Naive B cell (primary cell): ENCODE data around the gene ACSL1. TPM values are rescaled to one million over a fixed set of nuclear protein-coding genes. Genes with fewer than 3 reads are reported as not detected.

Source experiments
- ATAC-seq, 2 donors: fragments of 150-1000 bp; cut with Tn5 transposase; 2 replicates each; pipeline ENCODE4 v1.10.0; 2021; ENCODE audit warnings: low read depth in 2 of 2, mild to moderate bottlenecking in 2 of 2, moderate library complexity in 2 of 2
- DNase-seq: peaks from one replicate; pipeline ENCODE4 v3.0.0; 2022
- H3K27ac Mint-ChIP-seq, 6 donors: one replicate each; pipeline ENCODE4 v1.8.0; 2020 to 2022; ENCODE audit warnings: mild to moderate bottlenecking in 6 of 6, mixed read lengths in 6 of 6, moderate library complexity in 5 of 6, inconsistent platforms in 2 of 6
- H3K27me3 Mint-ChIP-seq, 3 donors: one replicate each; pipeline ENCODE4 v1.8.0; 2021 to 2022; ENCODE audit warnings: mixed read lengths in 3 of 3, mild to moderate bottlenecking in 1 of 3
- H3K36me3 Mint-ChIP-seq, 2 donors: one replicate each; pipeline ENCODE4 v1.8.0; 2020 to 2022; ENCODE audit warnings: mixed read lengths in 2 of 2, inconsistent platforms in 1 of 2, mild to moderate bottlenecking in 1 of 2
- H3K4me1 Mint-ChIP-seq, 3 donors: one replicate each; pipeline ENCODE4 v1.8.0; 2020 to 2022; ENCODE audit warnings: mixed read lengths in 3 of 3, inconsistent platforms in 1 of 3, mild to moderate bottlenecking in 1 of 3, moderate library complexity in 1 of 3
- H3K4me3 Mint-ChIP-seq, 8 donors: one replicate each; pipeline ENCODE4 v1.8.0; 2020 to 2022; ENCODE audit warnings: mild to moderate bottlenecking in 8 of 8, mixed read lengths in 8 of 8, moderate library complexity in 8 of 8, inconsistent platforms in 2 of 8
- H3K9me3 Mint-ChIP-seq, 7 donors: one replicate each; pipeline ENCODE4 v1.8.0; 2020 to 2022; ENCODE audit warnings: mixed read lengths in 7 of 7, mild to moderate bottlenecking in 5 of 7, inconsistent platforms in 2 of 7, moderate library complexity in 1 of 7
- polyA plus RNA-seq, 6 donors: library from polyadenylated mRNA; unstranded; fragments of 300-500 nt; fragmentation: Illumina TruSeq; gene quantifications; one replicate each; pipeline ENCODE4 v1.2.3, GENCODE V29; 2021; ENCODE audit warnings: low read depth in 6 of 6

The ACSL1 gene
- polyA plus RNA-seq = 10 to 100 TPM in 1 of 6 donors, 1 to 10 TPM in 5; 5.0 to 10.1 (median 6.8) TPM

- Mint-ChIP-seq H3K9me3 (peaks cover 0 to 2% (median 0%) of the 10 kb centered on the region in 7 donors), H3K27me3 (no peaks in the 10 kb centered on the region), H3K36me3 (no peaks in the 10 kb centered on the region), H3K4me3 (peak within 1 kb of the TSS; percentile 86 to 96 (median 92)), H3K4me1 (peaks cover 29 to 45% (median 31%) of the 10 kb centered on the region in 3 donors), H3K27ac (peak within 1 kb of the TSS; percentile 89 to 97 (median 96))
- ATAC-seq = peak; percentile 70 to 74
- DNase-seq = peak; percentile 81
Observed at GRCh38 chr4:184825896-184826690, at the start of gene ACSL1. Gene ACSL1, minus strand, starts transcription at chr4:184825968. Its CDS starts 22,454 bp downstream, at chr4:184803514.

- no peaks in the 10 kb centered on the region for H3K27me3 Mint-ChIP-seq
- H3K4me3 Mint-ChIP-seq = no peak overlapping the region
- ATAC-seq (no peak), DNase-seq (no peak)
- no peaks in the 10 kb centered on the region for H3K4me1 Mint-ChIP-seq
- no peaks in the 10 kb centered on the region for H3K9me3 Mint-ChIP-seq
- peaks cover 0 to 4% of the 10 kb centered on the region in 2 donors for H3K36me3 Mint-ChIP-seq
- no peak overlapping the region for H3K27ac Mint-ChIP-seq
Observed at GRCh38 chr4:184873054-184873453, 47.3 kb upstream of the ACSL1 start.

GRCh38 chr4:184870718-184871117 lies 45.0 kb upstream of the ACSL1 start:
- no peak overlapping the region for H3K4me3 Mint-ChIP-seq
- peaks cover 5 to 9% (median 9%) of the 10 kb centered on the region in 3 donors for H3K4me1 Mint-ChIP-seq
- DNase-seq = no peak
- H3K36me3 Mint-ChIP-seq = peaks cover 0 to 8% of the 10 kb centered on the region in 2 donors
- H3K27me3 Mint-ChIP-seq = peaks cover 5 to 10% (median 9%) of the 10 kb centered on the region in 3 donors
- H3K27ac Mint-ChIP-seq = no peak overlapping the region
- H3K9me3 Mint-ChIP-seq = no peaks in the 10 kb centered on the region
- no peak for ATAC-seq

- H3K27ac Mint-ChIP-seq = peak overlapping the region in 1 of 6 donors; percentile 29
- ATAC-seq = no peak
Observed at GRCh38 chr4:184868623-184869022, 42.9 kb upstream of the ACSL1 start.

GRCh38 chr4:184863916-184864315 lies 38.1 kb upstream of the ACSL1 start:
- Mint-ChIP-seq H3K27ac (no peak overlapping the region), H3K9me3 (no peaks in the 10 kb centered on the region), H3K27me3 (peaks cover 5 to 10% (median 9%) of the 10 kb centered on the region in 3 donors), H3K36me3 (peaks cover 0 to 4% of the 10 kb centered on the region in 2 donors), H3K4me3 (no peak overlapping the region), H3K4me1 (peaks cover 5 to 12% (median 9%) of the 10 kb centered on the region in 3 donors)
- no peak for DNase-seq
- no peak for ATAC-seq

More at GRCh38 chr4:184868623-184869022, 42.9 kb upstream of the ACSL1 start:
- Mint-ChIP-seq H3K4me1 (peaks cover 5 to 9% (median 9%) of the 10 kb centered on the region in 3 donors), H3K4me3 (no peak overlapping the region), H3K36me3 (peaks cover 0 to 8% of the 10 kb centered on the region in 2 donors), H3K27me3 (peaks cover 5 to 10% (median 9%) of the 10 kb centered on the region in 3 donors), H3K9me3 (no peaks in the 10 kb centered on the region)
- no peak for DNase-seq

GRCh38 chr4:184861047-184861446 lies 35.3 kb upstream of the ACSL1 start:
- H3K9me3 Mint-ChIP-seq = no peaks in the 10 kb centered on the region
- H3K36me3 Mint-ChIP-seq = no peaks in the 10 kb centered on the region
- no peak overlapping the region for H3K4me3 Mint-ChIP-seq
- ATAC-seq (no peak), DNase-seq (no peak)
- H3K4me1 Mint-ChIP-seq = peaks cover 7 to 14% (median 10%) of the 10 kb centered on the region in 3 donors
- H3K27ac Mint-ChIP-seq = no peak overlapping the region
- no peaks in the 10 kb centered on the region for H3K27me3 Mint-ChIP-seq

- Mint-ChIP-seq H3K9me3 (no peaks in the 10 kb centered on the region), H3K4me3 (no peak overlapping the region), H3K27ac (peak overlapping the region in 1 of 6 donors; percentile 28), H3K36me3 (no peaks in the 10 kb centered on the region), H3K27me3 (no peaks in the 10 kb centered on the region), H3K4me1 (peaks cover 11 to 22% (median 16%) of the 10 kb centered on the region in 3 donors)
- DNase-seq (no peak), ATAC-seq (no peak)
Observed at GRCh38 chr4:184860018-184860779, 34.4 kb upstream of the ACSL1 start.

- DNase-seq (no peak), ATAC-seq (no peak)
- no peaks in the 10 kb centered on the region for H3K36me3 Mint-ChIP-seq
- H3K4me1 Mint-ChIP-seq = peaks cover 22 to 37% (median 32%) of the 10 kb centered on the region in 3 donors
- H3K27me3 Mint-ChIP-seq = no peaks in the 10 kb centered on the region
- H3K9me3 Mint-ChIP-seq = no peaks in the 10 kb centered on the region
- H3K4me3 Mint-ChIP-seq = no peak overlapping the region
- H3K27ac Mint-ChIP-seq = peak overlapping the region in 1 of 6 donors; percentile 39
Observed at GRCh38 chr4:184857441-184858121, 31.8 kb upstream of the ACSL1 start.

- ATAC-seq (peak; percentile 39 to 46), DNase-seq (peak; percentile 31)
- peak overlapping the region in 1 of 8 donors; percentile 66 for H3K4me3 Mint-ChIP-seq
- peak overlapping the region in 2 of 6 donors; percentile 19 to 57 for H3K27ac Mint-ChIP-seq
- H3K4me1 Mint-ChIP-seq = peaks cover 22 to 37% (median 32%) of the 10 kb centered on the region in 3 donors
- no peaks in the 10 kb centered on the region for H3K27me3 Mint-ChIP-seq
- no peaks in the 10 kb centered on the region for H3K9me3 Mint-ChIP-seq
- no peaks in the 10 kb centered on the region for H3K36me3 Mint-ChIP-seq
Observed at GRCh38 chr4:184856277-184856609, 30.5 kb upstream of the ACSL1 start.

GRCh38 chr4:184854673-184855072 lies 28.9 kb upstream of the ACSL1 start:
- peak; percentile 71 to 77 for ATAC-seq

GRCh38 chr4:184853436-184853835 lies 27.7 kb upstream of the ACSL1 start:
- H3K27ac Mint-ChIP-seq = peak overlapping the region in 1 of 6 donors; percentile 12
- ATAC-seq = no peak
- no peaks in the 10 kb centered on the region for H3K27me3 Mint-ChIP-seq
- peaks cover 22 to 36% (median 32%) of the 10 kb centered on the region in 3 donors for H3K4me1 Mint-ChIP-seq
- H3K36me3 Mint-ChIP-seq = no peaks in the 10 kb centered on the region
- H3K9me3 Mint-ChIP-seq = no peaks in the 10 kb centered on the region
- H3K4me3 Mint-ChIP-seq = no peak overlapping the region
- DNase-seq = no peak

More at GRCh38 chr4:184854673-184855072, 28.9 kb upstream of the ACSL1 start:
- Mint-ChIP-seq H3K27me3 (no peaks in the 10 kb centered on the region), H3K36me3 (no peaks in the 10 kb centered on the region), H3K4me3 (peak overlapping the region; percentile 15 to 80 (median 64)), H3K27ac (peak overlapping the region in 5 of 6 donors; percentile 5 to 96 (median 91)), H3K4me1 (peaks cover 22 to 36% (median 32%) of the 10 kb centered on the region in 3 donors), H3K9me3 (no peaks in the 10 kb centered on the region)
- peak; percentile 56 for DNase-seq

GRCh38 chr4:184851886-184852285 lies 26.1 kb upstream of the ACSL1 start:
- Mint-ChIP-seq H3K27ac (no peak overlapping the region), H3K27me3 (no peaks in the 10 kb centered on the region), H3K9me3 (no peaks in the 10 kb centered on the region), H3K4me3 (no peak overlapping the region), H3K4me1 (peaks cover 19 to 30% (median 27%) of the 10 kb centered on the region in 3 donors), H3K36me3 (no peaks in the 10 kb centered on the region)
- DNase-seq (no peak), ATAC-seq (no peak)

GRCh38 chr4:184851200-184851541 lies 25.4 kb upstream of the ACSL1 start:
- Mint-ChIP-seq H3K4me1 (peaks cover 16 to 26% (median 23%) of the 10 kb centered on the region in 3 donors), H3K27ac (no peak overlapping the region), H3K4me3 (no peak overlapping the region), H3K36me3 (no peaks in the 10 kb centered on the region), H3K27me3 (no peaks in the 10 kb centered on the region), H3K9me3 (no peaks in the 10 kb centered on the region)
- DNase-seq (peak; percentile 39), ATAC-seq (peak; percentile 77 to 82)
